ENCODE data around the gene CTBP2. TPM values are rescaled to one million over a fixed set of nuclear protein-coding genes. Genes with fewer than 3 reads are reported as not detected.

Gene CTBP2
- total RNA-seq, 1 experiment from 2014 or later = 212 TPM

DNA sequence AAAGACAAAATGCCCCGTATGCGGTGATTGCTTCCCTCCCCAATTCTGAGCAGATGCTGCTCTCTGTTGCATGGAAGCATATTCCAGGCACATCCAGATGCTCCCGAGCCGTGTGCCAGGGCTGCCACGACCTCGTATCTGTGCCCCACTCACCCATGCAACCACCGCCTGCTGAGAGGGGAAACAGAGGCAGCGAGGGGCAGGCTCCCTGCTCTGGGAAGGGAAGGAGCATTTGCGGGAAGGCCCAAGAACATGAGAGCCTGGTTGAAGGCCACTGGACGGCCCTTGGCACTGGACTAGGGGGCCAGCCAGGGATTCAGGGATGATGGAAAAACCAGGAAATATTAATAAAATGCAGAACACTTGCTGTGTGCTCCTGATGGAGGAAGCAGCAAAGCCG lies 89.4 kb downstream of the CTBP2 start:
- WGBS (ENCODE audit: extremely low coverage, insufficient read length, low lambda C conversion rate) = no CpG with 5 or more reads among the region's 11 CpGs
- no peak overlapping the region for H3K4me3 Mint-ChIP-seq
- Histone ChIP-seq H3K9me3 (ENCODE audit: control insufficient read depth, low read depth, low read length) (no peaks in the 10 kb centered on the region), H3K14ac (ENCODE audit: insufficient read depth, low read length) (no peak overlapping the region; the same call in 1 of the 2 replicates), H3K4ac (ENCODE audit: low read depth, low read length) (no peak overlapping the region), H3T11ph (ENCODE audit: low read length) (no peak overlapping the region), H4K20me1 (ENCODE audit: control insufficient read depth, insufficient read depth, insufficient read length) (peaks cover 3% of the 10 kb centered on the region), H2BK120ac (ENCODE audit: low read depth, low read length, poor library complexity, severe bottlenecking) (no peak overlapping the region), H3K79me1 (ENCODE audit: insufficient read depth, low read depth, low read length, poor library complexity, severe bottlenecking) (peaks cover 7% of the 10 kb centered on the region), H2BK20ac (ENCODE audit: low read depth, low read length, poor library complexity, severe bottlenecking) (no peak overlapping the region), H4K5ac (ENCODE audit: insufficient read length, low read depth, low read length) (no peak overlapping the region), H3K18ac (ENCODE audit: insufficient read length, low read depth, low read length) (no peak overlapping the region), H3K4me1 (ENCODE audit: insufficient read depth, low read length) (peaks cover 2% of the 10 kb centered on the region; the same call in 1 of the 2 replicates), H4K8ac (replicated peaks; ENCODE audit: insufficient read length, low read depth, low read length) (no peak overlapping the region), H3K23ac (ENCODE audit: insufficient read length, low read depth, low read length) (no peak overlapping the region), H2BK5ac (ENCODE audit: insufficient read length, low read length) (no peak overlapping the region), H2AFZ (ENCODE audit: low read length) (no peak overlapping the region), H3K23me2 (ENCODE audit: insufficient read length, low read depth, low read length, poor library complexity, severe bottlenecking) (no peaks in the 10 kb centered on the region), H3K27me3 (ENCODE audit: insufficient read depth, low read length) (no peaks in the 10 kb centered on the region), H2BK15ac (ENCODE audit: low read depth, low read length) (no peak overlapping the region), H4K91ac (ENCODE audit: insufficient read length, low read depth, low read length) (no peak overlapping the region), H3K4me2 (ENCODE audit: insufficient read depth, insufficient read length, low read length) (no peak overlapping the region), H2AK5ac (ENCODE audit: insufficient read length, low read length) (no peak overlapping the region), H3K79me2 (ENCODE audit: insufficient read depth, low read length) (peaks cover 57% of the 10 kb centered on the region), H2BK12ac (ENCODE audit: insufficient read length, low read depth, low read length) (no peak overlapping the region), H3K56ac (ENCODE audit: insufficient read length, low read depth, low read length) (no peak overlapping the region), H3K27ac (ENCODE audit: insufficient read length, low read depth, low read length) (no peak overlapping the region), H3K9ac (ENCODE audit: extremely low read depth, insufficient read length, low read length) (no peak overlapping the region)
- no peaks in the 10 kb centered on the region for H3K9me3 Mint-ChIP-seq
- no peak for DNase-seq
- no peaks in the 10 kb centered on the region; the same call in none of the 2 replicates for H3K27me3 Mint-ChIP-seq (ENCODE audit: low read depth)
- peaks cover 38 to 70% (median 60%) of the 10 kb centered on the region in 3 experiments for H3K36me3 Mint-ChIP-seq (ENCODE audit: insufficient read depth in 1 of 3, low read depth in 3 of 3)
- TF ChIP-seq, protein P1, sequence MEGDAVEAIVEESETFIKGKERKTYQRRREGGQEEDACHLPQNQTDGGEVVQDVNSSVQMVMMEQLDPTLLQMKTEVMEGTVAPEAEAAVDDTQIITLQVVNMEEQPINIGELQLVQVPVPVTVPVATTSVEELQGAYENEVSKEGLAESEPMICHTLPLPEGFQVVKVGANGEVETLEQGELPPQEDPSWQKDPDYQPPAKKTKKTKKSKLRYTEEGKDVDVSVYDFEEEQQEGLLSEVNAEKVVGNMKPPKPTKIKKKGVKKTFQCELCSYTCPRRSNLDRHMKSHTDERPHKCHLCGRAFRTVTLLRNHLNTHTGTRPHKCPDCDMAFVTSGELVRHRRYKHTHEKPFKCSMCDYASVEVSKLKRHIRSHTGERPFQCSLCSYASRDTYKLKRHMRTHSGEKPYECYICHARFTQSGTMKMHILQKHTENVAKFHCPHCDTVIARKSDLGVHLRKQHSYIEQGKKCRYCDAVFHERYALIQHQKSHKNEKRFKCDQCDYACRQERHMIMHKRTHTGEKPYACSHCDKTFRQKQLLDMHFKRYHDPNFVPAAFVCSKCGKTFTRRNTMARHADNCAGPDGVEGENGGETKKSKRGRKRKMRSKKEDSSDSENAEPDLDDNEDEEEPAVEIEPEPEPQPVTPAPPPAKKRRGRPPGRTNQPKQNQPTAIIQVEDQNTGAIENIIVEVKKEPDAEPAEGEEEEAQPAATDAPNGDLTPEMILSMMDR (conservative IDR thresholded peaks at IDR 0.05) = no peak
- peak overlapping the region in 1 of 3 experiments; percentile 79; a peak in 1 of 7 replicates for H3K27ac Mint-ChIP-seq
- peaks cover 24 to 29% of the 10 kb centered on the region in 2 experiments for H3K4me1 Mint-ChIP-seq
